K562 (cell line): ENCODE data around the gene MLH3. TPM values are rescaled to one million over a fixed set of nuclear protein-coding genes. Genes with fewer than 3 reads are reported as not detected.

Source experiments
- ATF1 ChIP-seq, 2 experiments: fragments of 450-650 bp in 1 of 2; IDR thresholded peaks; 2 replicates each; pipeline ENCODE4 v1.6.1; 2016; ENCODE audit warnings: missing compliant biosample characterization in 1 of 2, missing genetic modification characterization in 1 of 2
- CAMTA2 ChIP-seq: fragments of 250-450 bp; sonication (Bioruptor Pico); conservative IDR thresholded peaks from 2 replicates; pipeline ENCODE4 v1.5.1; 2022
- CBX3 ChIP-seq, 2 experiments: IDR thresholded peaks; 1 replicate in 1 of 2; 2 replicates in 1 of 2; pipeline ENCODE4 v1.6.1; 2012; ENCODE audit warnings: inconsistent platforms in 2 of 2, low read length in 2 of 2, borderline replicate concordance in 1 of 2, control low read depth in 1 of 2
- DDX20 ChIP-seq: fragments of 450-650 bp; IDR thresholded peaks from 2 replicates; pipeline ENCODE4 v1.6.1; 2016; ENCODE audit warnings: missing genetic modification characterization, low read depth, mild to moderate bottlenecking, missing compliant biosample characterization, moderate library complexity
- MEF2A ChIP-seq: IDR thresholded peaks from 2 replicates; pipeline ENCODE4 v1.6.1; 2011; ENCODE audit warnings: low read depth, mild to moderate bottlenecking, low read length, moderate library complexity; ENCODE audit not compliant: control insufficient read depth
- MYC ChIP-seq, 2 experiments: fragments of 250-450 bp in 1 of 2; sonication (Bioruptor Pico) in 1 of 2; IDR thresholded peaks; 2 replicates each; pipeline versions ENCODE4 v1.5.1 to v1.6.1; 2012 to 2021; ENCODE audit warnings: low read depth in 2 of 2, borderline replicate concordance in 1 of 2, improper control_type of control experiment in 1 of 2, low read length in 1 of 2, mild to moderate bottlenecking in 1 of 2, moderate library complexity in 1 of 2
- PRPF4 ChIP-seq: fragments of 200-400 bp; formaldehyde crosslinking; IDR thresholded peaks from one replicate; pipeline ENCODE4 v1.6.1; 2017; ENCODE audit warnings: low read length, low read depth, mild to moderate bottlenecking; ENCODE audit not compliant: insufficient read depth, poor library complexity, severe bottlenecking
- SMAD1 ChIP-seq: fragments of 150-350 bp; IDR thresholded peaks from 2 replicates; pipeline ENCODE4 v1.6.1; 2014; ENCODE audit warnings: low read length, low read depth; ENCODE audit not compliant: partially characterized antibody
- TBL1XR1 ChIP-seq, 2 experiments: IDR thresholded peaks; 2 replicates each; pipeline ENCODE4 v1.6.1; 2012; ENCODE audit warnings: improper control_type of control experiment in 2 of 2, low read length in 2 of 2, mild to moderate bottlenecking in 1 of 2
- ZNF311 ChIP-seq: fragments of 250-450 bp; sonication (Bioruptor Pico); IDR thresholded peaks from 2 replicates; pipeline ENCODE4 v1.4.0; 2020; ENCODE audit warnings: mild to moderate bottlenecking, moderate library complexity
- ZSCAN29 ChIP-seq: fragments of 450-650 bp; IDR thresholded peaks from 2 replicates; pipeline ENCODE4 v1.6.1; 2017
- polyA plus RNA-seq, 8 experiments: library from polyadenylated mRNA; depleted of rRNA in 4 of 8; stranded (reverse) in 5 of 8; unstranded in 3 of 8; fragments of >200 nt; fragmentation: Nextera tagmentation in 2 of 8; fragmentation: Illumina TruSeq in 1 of 8; extraction: Ambion mirVana in 2 of 8; extraction: Trizol in 1 of 8; gene quantifications; 2 replicates each; pipeline versions ENCODE4 v1.2.1 to v1.2.3, GENCODE V29; 2011 to 2014; ENCODE audit warnings: inconsistent platforms in 1 of 8, missing spikeins in 1 of 8
- total RNA-seq, 7 experiments: library from RNA; depleted of rRNA in 6 of 7; stranded (reverse); fragments of >200 nt in 6 of 7; fragmentation: Illumina TruSeq in 2 of 7; extraction: Trizol in 2 of 7; gene quantifications; 2 replicates each; pipeline versions ENCODE4 v1.2.1 to v1.2.3, GENCODE V29; 2011 to 2021; ENCODE audit warnings: low replicate concordance in 1 of 7
- TF ChIP-seq, protein P1 (sequence below): sonication (generic); formaldehyde crosslinking; IDR thresholded peaks from 2 replicates; pipeline ENCODE4 v1.8.0; 2023; ENCODE audit warnings: missing genetic modification reagents, mild to moderate bottlenecking, borderline replicate concordance
- TF ChIP-seq, protein P2 (sequence below): IDR thresholded peaks from 3 replicates; pipeline ENCODE4 v1.6.1; 2011; ENCODE audit warnings: borderline replicate concordance, mild to moderate bottlenecking, moderate library complexity; ENCODE audit not compliant: insufficient read length; ENCODE audit errors: extremely low read depth

The MLH3 gene
- total and polyA plus RNA-seq, 9 of the 15 experiments (the other 6 are each of a cell fraction or from before 2014, with no cell fraction given): 5.9 to 15.3 (median 10.7) TPM

DNA sequence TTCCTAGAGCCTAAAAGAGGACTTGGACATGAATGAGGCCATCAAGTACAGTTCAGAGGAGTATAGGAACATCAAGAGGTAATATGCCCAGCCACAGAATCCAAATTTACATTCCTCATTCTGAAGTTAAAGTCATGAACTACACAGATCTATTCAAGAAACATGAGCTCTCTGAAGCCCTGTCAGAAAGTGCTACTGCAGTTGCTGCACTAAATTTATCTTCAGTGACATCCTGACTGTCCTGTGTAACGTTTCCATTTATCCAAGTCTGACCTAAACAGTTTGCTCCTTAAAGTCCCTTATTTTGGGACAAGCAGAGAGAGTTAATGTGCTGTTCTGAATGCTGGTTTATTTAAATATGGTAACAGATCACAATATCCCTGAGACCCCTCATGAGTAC, 47.4 kb upstream of the MLH3 start (continued):
- TF ChIP-seq, protein P1, sequence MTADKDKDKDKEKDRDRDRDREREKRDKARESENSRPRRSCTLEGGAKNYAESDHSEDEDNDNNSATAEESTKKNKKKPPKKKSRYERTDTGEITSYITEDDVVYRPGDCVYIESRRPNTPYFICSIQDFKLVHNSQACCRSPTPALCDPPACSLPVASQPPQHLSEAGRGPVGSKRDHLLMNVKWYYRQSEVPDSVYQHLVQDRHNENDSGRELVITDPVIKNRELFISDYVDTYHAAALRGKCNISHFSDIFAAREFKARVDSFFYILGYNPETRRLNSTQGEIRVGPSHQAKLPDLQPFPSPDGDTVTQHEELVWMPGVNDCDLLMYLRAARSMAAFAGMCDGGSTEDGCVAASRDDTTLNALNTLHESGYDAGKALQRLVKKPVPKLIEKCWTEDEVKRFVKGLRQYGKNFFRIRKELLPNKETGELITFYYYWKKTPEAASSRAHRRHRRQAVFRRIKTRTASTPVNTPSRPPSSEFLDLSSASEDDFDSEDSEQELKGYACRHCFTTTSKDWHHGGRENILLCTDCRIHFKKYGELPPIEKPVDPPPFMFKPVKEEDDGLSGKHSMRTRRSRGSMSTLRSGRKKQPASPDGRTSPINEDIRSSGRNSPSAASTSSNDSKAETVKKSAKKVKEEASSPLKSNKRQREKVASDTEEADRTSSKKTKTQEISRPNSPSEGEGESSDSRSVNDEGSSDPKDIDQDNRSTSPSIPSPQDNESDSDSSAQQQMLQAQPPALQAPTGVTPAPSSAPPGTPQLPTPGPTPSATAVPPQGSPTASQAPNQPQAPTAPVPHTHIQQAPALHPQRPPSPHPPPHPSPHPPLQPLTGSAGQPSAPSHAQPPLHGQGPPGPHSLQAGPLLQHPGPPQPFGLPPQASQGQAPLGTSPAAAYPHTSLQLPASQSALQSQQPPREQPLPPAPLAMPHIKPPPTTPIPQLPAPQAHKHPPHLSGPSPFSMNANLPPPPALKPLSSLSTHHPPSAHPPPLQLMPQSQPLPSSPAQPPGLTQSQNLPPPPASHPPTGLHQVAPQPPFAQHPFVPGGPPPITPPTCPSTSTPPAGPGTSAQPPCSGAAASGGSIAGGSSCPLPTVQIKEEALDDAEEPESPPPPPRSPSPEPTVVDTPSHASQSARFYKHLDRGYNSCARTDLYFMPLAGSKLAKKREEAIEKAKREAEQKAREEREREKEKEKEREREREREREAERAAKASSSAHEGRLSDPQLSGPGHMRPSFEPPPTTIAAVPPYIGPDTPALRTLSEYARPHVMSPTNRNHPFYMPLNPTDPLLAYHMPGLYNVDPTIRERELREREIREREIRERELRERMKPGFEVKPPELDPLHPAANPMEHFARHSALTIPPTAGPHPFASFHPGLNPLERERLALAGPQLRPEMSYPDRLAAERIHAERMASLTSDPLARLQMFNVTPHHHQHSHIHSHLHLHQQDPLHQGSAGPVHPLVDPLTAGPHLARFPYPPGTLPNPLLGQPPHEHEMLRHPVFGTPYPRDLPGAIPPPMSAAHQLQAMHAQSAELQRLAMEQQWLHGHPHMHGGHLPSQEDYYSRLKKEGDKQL (CRISPR knock-in tag): no peak
- no peak for TF ChIP-seq CAMTA2
- TF ChIP-seq CBX3 (IDR thresholded peaks at IDR 0.05; ENCODE audit: borderline replicate concordance in 1 of 2, low read length in 2 of 2): no peak
- TF ChIP-seq TBL1XR1 (IDR thresholded peaks at IDR 0.05; ENCODE audit: low read length in 2 of 2): no peak
- TF ChIP-seq ZSCAN29: no peak
- TF ChIP-seq MEF2A: no peak
- no peak for TF ChIP-seq PRPF4
- TF ChIP-seq, protein P2, sequence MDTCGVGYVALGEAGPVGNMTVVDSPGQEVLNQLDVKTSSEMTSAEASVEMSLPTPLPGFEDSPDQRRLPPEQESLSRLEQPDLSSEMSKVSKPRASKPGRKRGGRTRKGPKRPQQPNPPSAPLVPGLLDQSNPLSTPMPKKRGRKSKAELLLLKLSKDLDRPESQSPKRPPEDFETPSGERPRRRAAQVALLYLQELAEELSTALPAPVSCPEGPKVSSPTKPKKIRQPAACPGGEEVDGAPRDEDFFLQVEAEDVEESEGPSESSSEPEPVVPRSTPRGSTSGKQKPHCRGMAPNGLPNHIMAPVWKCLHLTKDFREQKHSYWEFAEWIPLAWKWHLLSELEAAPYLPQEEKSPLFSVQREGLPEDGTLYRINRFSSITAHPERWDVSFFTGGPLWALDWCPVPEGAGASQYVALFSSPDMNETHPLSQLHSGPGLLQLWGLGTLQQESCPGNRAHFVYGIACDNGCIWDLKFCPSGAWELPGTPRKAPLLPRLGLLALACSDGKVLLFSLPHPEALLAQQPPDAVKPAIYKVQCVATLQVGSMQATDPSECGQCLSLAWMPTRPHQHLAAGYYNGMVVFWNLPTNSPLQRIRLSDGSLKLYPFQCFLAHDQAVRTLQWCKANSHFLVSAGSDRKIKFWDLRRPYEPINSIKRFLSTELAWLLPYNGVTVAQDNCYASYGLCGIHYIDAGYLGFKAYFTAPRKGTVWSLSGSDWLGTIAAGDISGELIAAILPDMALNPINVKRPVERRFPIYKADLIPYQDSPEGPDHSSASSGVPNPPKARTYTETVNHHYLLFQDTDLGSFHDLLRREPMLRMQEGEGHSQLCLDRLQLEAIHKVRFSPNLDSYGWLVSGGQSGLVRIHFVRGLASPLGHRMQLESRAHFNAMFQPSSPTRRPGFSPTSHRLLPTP: no peak
- no peak for TF ChIP-seq DDX20
- no peak for TF ChIP-seq MYC (IDR thresholded peaks at IDR 0.05; ENCODE audit: low read depth, low read length)
- TF ChIP-seq MYC (CRISPR knock-in tag; IDR thresholded peaks at IDR 0.05; ENCODE audit: borderline replicate concordance, low read depth): no peak
- no peak for TF ChIP-seq ATF1 (CRISPR knock-in tag; IDR thresholded peaks at IDR 0.05)
- TF ChIP-seq ATF1 (tag; IDR thresholded peaks at IDR 0.05): no peak
- TF ChIP-seq SMAD1: no peak
- no peak for TF ChIP-seq ZNF311 (CRISPR knock-in tag)
- TF ChIP-seq, all 486 proteins: peak for 0
